HAP-1 (cell line): ENCODE results near the gene ZNF669.
A peak's percentile ranks its signal among the peaks of the same experiment; 100 is the strongest.
"Not testable (repeated sequence)": the region's sequence is repeated elsewhere in the genome, so short reads cannot be mapped to it uniquely, and the experiment has no call there.

Experiments
- DNase-seq, 2 experiments: peaks; one replicate each; pipeline ENCODE4 v3.0.0-alpha.2; 2016 to 2020; ENCODE audit warnings: low spot score in 2 of 2
- H3K27me3 ChIP-seq: fragments of 250-450 bp; sonication (Bioruptor Pico); 2 replicates; pipeline ENCODE4 v1.5.1; 2020; ENCODE audit warnings: low read depth, mild to moderate bottlenecking, moderate library complexity
- H3K36me3 ChIP-seq: fragments of 250-450 bp; sonication (Bioruptor Pico); replicated peaks from 2 replicates; pipeline ENCODE4 v1.5.1; 2020; ENCODE audit warnings: mild to moderate bottlenecking
- H3K4me1 ChIP-seq: fragments of 250-450 bp; sonication (Bioruptor Pico); 2 replicates; pipeline ENCODE4 v1.5.1; 2020; ENCODE audit warnings: mild to moderate bottlenecking
- H3K4me3 ChIP-seq: fragments of 250-450 bp; sonication (Bioruptor Pico); 2 replicates; pipeline ENCODE4 v1.5.1; 2020; ENCODE audit warnings: mild to moderate bottlenecking, moderate library complexity
- H3K9me3 ChIP-seq: fragments of 250-450 bp; sonication (Bioruptor Pico); 2 replicates; pipeline ENCODE4 v1.5.1; 2020; ENCODE audit warnings: mild to moderate bottlenecking, moderate library complexity
- in situ Hi-C: fragments of 300-500 bp; cut with MboI; formaldehyde crosslinking; loops from 3 replicates; pipeline ENCODE4 v1.14.3; 2020; ENCODE audit warnings: low sequenced_read_pairs, inconsistent platforms, mixed read lengths

Gene ZNF669

GRCh38 chr1:247103859-247104591, at the start of gene ZNF669:
TSS of gene ZNF669 (minus strand) at chr1:247104356. CDS start at chr1:247104199, 157 bp downstream.
- peak within 1 kb of the TSS; percentile 79 for H3K4me3 ChIP-seq

GRCh38 chr1:247147781-247148180, 43.6 kb upstream of the ZNF669 start:
- no peaks in the 10 kb centered on the region for H3K27me3 ChIP-seq
- no peak for DNase-seq
- peaks cover 40% of the 10 kb centered on the region for H3K9me3 ChIP-seq
- in situ Hi-C loops: no loop called here
- no peaks in the 10 kb centered on the region for H3K4me1 ChIP-seq
- H3K36me3 ChIP-seq: peaks cover 8% of the 10 kb centered on the region; the same call in 1 of the 2 replicates
- no peak overlapping the region for H3K4me3 ChIP-seq

More at GRCh38 chr1:247103859-247104591, at the start of gene ZNF669:
- Histone ChIP-seq H3K36me3 (peaks cover 30% of the 10 kb centered on the region), H3K9me3 (peaks cover 29% of the 10 kb centered on the region), H3K4me1 (peaks cover 4% of the 10 kb centered on the region; the same call in 1 of the 2 replicates), H3K27me3 (no peaks in the 10 kb centered on the region)
- peak; percentile 90 to 97 for DNase-seq
- in situ Hi-C loops: no loop called here

GRCh38 chr1:247147120-247147519, 43.0 kb upstream of the ZNF669 start:
- H3K36me3 ChIP-seq, H3K4me1 ChIP-seq, H3K27me3 ChIP-seq, DNase-seq, in situ Hi-C loops, H3K4me3 ChIP-seq: not testable (repeated sequence)
- peaks cover 41% of the 10 kb centered on the region for H3K9me3 ChIP-seq

- peaks cover 41% of the 10 kb centered on the region for H3K9me3 ChIP-seq
- in situ Hi-C loops: no loop called here
- no peaks in the 10 kb centered on the region for H3K4me1 ChIP-seq
- DNase-seq: no peak
- peaks cover 11% of the 10 kb centered on the region for H3K36me3 ChIP-seq
- H3K4me3 ChIP-seq: no peak overlapping the region
- H3K27me3 ChIP-seq: no peaks in the 10 kb centered on the region
Observed at GRCh38 chr1:247146671-247147070, 42.5 kb upstream of the ZNF669 start.

GRCh38 chr1:247145279-247145678, 41.1 kb upstream of the ZNF669 start:
- peaks cover 49% of the 10 kb centered on the region for H3K9me3 ChIP-seq
- no peak for DNase-seq
- no peak overlapping the region for H3K4me3 ChIP-seq
- in situ Hi-C loops: no loop called here
- H3K4me1 ChIP-seq: no peaks in the 10 kb centered on the region
- H3K27me3 ChIP-seq: no peaks in the 10 kb centered on the region
- peaks cover 13% of the 10 kb centered on the region for H3K36me3 ChIP-seq

GRCh38 chr1:247139557-247139956, 35.4 kb upstream of the ZNF669 start:
- H3K9me3 ChIP-seq: peaks cover 44% of the 10 kb centered on the region
- H3K27me3 ChIP-seq, in situ Hi-C loops, H3K4me3 ChIP-seq, H3K4me1 ChIP-seq, H3K36me3 ChIP-seq, DNase-seq: not testable (repeated sequence)

GRCh38 chr1:247131236-247131635, 27.1 kb upstream of the ZNF669 start:
- Histone ChIP-seq H3K9me3 (peaks cover 16% of the 10 kb centered on the region), H3K36me3 (peaks cover 5% of the 10 kb centered on the region; the same call in 1 of the 2 replicates), H3K4me3 (no peak overlapping the region), H3K4me1 (no peaks in the 10 kb centered on the region), H3K27me3 (no peaks in the 10 kb centered on the region)
- no peak for DNase-seq
- in situ Hi-C loops: no loop called here

GRCh38 chr1:247127519-247128282, 23.5 kb upstream of the ZNF669 start:
- in situ Hi-C loops, H3K9me3 ChIP-seq, H3K36me3 ChIP-seq, H3K27me3 ChIP-seq, H3K4me1 ChIP-seq, DNase-seq: not testable (repeated sequence)
- peak overlapping the region; percentile 37 for H3K4me3 ChIP-seq

GRCh38 chr1:247126601-247127000, 22.4 kb upstream of the ZNF669 start:
- H3K36me3 ChIP-seq, H3K4me3 ChIP-seq, DNase-seq, H3K9me3 ChIP-seq, H3K4me1 ChIP-seq, in situ Hi-C loops, H3K27me3 ChIP-seq: not testable (repeated sequence)

- H3K36me3 ChIP-seq, H3K4me1 ChIP-seq, H3K4me3 ChIP-seq, H3K9me3 ChIP-seq, in situ Hi-C loops, DNase-seq, H3K27me3 ChIP-seq: not testable (repeated sequence)
Observed at GRCh38 chr1:247126166-247126565, 22.0 kb upstream of the ZNF669 start.

GRCh38 chr1:247121382-247121781, 17.2 kb upstream of the ZNF669 start:
- no peak for DNase-seq
- H3K27me3 ChIP-seq: no peaks in the 10 kb centered on the region
- H3K9me3 ChIP-seq: peaks cover 2% of the 10 kb centered on the region; the same call in 1 of the 2 replicates
- no peaks in the 10 kb centered on the region for H3K36me3 ChIP-seq
- H3K4me3 ChIP-seq: no peak overlapping the region
- no peaks in the 10 kb centered on the region for H3K4me1 ChIP-seq
- in situ Hi-C loops: no loop called here

GRCh38 chr1:247120408-247120668, 16.2 kb upstream of the ZNF669 start:
- H3K9me3 ChIP-seq: not testable (repeated sequence)

GRCh38 chr1:247119600-247120407, 15.6 kb upstream of the ZNF669 start:
- in situ Hi-C loops: no loop called here
- no peak for DNase-seq
- H3K36me3 ChIP-seq: no peaks in the 10 kb centered on the region

More at GRCh38 chr1:247120408-247120668, 16.2 kb upstream of the ZNF669 start:
- H3K4me1 ChIP-seq, H3K4me3 ChIP-seq, H3K36me3 ChIP-seq, H3K27me3 ChIP-seq, DNase-seq, in situ Hi-C loops: not testable (repeated sequence)

More at GRCh38 chr1:247119600-247120407, 15.6 kb upstream of the ZNF669 start:
- Histone ChIP-seq H3K4me3 (no peak overlapping the region), H3K9me3 (no peaks in the 10 kb centered on the region), H3K27me3 (no peaks in the 10 kb centered on the region), H3K4me1 (no peaks in the 10 kb centered on the region)
